ENCODE data around the gene MBOAT1.

The MBOAT1 gene

GRCh38 chr6:20233007-20233730 is 20.9 kb upstream of the MBOAT1 start:
- DNase-seq, result no peak

DNA sequence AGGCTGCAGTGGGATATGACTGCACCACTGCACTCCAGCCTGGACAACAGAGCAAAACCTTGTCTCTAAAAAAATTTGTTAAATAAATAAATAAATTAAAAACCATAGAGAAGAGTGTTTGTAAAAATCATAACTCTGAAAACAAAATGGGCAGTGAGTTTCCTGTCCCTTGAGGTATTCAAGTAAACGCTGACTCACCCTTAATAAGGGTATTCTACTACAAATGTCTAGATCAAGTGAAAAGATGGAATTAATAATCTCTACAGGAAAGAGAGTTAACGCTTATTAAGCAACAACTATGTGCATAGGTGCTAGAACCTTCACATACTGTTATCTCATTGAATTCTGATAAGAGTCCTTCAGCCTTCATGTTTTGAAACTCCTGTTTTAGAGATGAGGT is 19.9 kb upstream of the MBOAT1 start:
- no peak for DNase-seq

- no peak for DNase-seq
Measured at GRCh38 chr6:20230401-20231119, 18.3 kb upstream of the MBOAT1 start.

- no peak for DNase-seq
Measured at GRCh38 chr6:20229881-20230280, 17.6 kb upstream of the MBOAT1 start.

DNA sequence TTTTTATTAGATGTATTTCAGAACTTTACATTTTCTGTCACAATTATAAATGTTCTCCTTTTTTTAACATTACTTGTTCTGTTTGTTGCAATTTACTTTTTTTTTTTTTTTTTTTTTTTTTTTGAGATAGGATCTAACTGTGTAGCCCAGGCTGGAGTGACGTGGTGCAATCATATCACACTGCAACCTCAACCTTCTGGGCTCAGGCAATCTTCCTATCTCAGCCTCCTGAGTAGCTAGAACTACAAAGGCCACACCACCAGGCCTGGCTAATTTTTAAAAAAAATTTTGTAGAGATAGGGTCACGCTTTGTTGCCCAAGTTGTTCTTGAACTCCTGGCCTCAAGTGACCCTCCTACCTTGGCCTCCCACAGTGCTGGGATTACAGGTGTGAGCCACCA is 15.1 kb upstream of the MBOAT1 start:
- no peak for DNase-seq

DNA sequence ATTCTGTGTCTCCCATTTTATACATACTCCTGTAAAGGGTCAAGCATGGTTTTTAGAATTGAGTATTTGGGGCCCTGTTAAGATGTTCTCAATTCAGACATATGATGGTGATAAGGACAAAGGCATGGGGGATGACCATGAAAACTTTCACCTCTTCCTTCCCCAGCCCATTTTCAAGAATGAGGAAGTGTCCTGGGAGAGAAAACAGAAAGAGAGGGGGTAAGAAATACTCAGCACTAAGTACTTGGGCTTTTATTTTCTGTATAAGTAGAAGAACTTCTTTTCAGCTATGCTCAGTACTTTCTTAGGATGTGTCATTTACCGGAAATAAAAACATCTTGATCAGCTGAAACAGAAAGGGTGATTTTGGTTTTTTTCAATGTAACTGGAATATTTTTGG is 10.9 kb upstream of the MBOAT1 start:
- no peak for DNase-seq

DNA sequence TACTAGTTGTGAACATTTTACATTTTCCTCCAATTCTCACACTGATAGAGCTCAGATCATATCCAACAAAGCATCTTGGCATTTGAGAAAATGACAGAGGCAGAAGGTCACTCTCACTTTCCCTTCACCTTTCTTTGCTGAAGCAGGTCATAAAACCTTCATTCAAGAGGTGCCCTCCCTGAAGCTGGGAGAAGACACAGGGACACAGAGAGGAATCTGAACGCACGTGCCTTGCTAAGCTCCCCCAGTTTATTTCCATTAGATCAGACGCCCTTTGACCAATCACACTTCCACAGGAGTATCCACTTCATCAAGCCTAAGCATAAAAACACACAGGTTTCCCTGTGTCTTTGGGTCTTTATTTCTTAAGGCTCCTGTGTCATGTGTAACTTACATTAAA is 9.2 kb upstream of the MBOAT1 start:
- DNase-seq, result no peak

DNA sequence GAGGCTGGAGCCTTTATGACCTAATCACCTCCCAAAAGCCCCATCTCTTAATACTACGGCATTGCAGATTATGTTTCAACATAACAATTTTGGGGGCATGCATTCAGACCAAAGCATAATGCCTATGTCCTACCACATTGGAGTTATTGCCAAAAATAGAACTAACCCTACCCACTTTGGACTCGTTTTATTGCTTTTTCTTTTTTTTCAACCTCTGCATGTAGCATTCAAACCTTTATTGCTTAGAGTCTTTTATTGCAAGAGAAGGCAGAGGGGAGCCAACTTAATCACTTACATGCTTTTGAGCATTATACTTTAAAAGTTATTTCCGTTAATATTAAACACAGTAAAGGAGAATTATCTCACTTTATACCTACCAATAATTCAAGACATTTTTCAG is 8.1 kb upstream of the MBOAT1 start:
- no peak for DNase-seq

DNA sequence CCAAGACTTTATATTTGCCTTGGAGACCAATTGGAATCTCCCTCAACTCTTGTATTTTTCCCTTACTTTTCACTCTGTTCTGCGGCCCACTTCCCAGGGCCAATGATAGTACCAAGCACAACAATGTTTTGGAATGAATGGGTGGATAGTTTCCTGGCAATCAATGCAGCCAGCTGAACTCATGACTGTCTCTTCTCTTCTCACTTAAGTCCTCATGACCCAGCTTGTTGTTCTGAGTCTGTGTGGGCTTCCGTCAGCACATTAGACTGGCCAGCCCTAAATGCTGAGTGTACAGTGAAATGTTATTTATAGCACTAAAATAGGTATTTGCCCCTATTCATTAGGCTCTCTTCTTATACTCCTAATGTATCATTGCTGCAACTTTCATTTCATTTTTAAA is 5.6 kb upstream of the MBOAT1 start:
- DNase-seq, result no peak

GRCh38 chr6:20217324-20217855 is 5.1 kb upstream of the MBOAT1 start:
- no peak for DNase-seq

- DNase-seq, result no peak
Measured at GRCh38 chr6:20215310-20215709, 3.0 kb upstream of the MBOAT1 start.

- no peak for DNase-seq
Measured at GRCh38 chr6:20213271-20213798, 1.1 kb upstream of the MBOAT1 start.

- DNase-seq, result no peak
Measured at GRCh38 chr6:20211941-20212391, 303 bp downstream of the MBOAT1 start.

DNA sequence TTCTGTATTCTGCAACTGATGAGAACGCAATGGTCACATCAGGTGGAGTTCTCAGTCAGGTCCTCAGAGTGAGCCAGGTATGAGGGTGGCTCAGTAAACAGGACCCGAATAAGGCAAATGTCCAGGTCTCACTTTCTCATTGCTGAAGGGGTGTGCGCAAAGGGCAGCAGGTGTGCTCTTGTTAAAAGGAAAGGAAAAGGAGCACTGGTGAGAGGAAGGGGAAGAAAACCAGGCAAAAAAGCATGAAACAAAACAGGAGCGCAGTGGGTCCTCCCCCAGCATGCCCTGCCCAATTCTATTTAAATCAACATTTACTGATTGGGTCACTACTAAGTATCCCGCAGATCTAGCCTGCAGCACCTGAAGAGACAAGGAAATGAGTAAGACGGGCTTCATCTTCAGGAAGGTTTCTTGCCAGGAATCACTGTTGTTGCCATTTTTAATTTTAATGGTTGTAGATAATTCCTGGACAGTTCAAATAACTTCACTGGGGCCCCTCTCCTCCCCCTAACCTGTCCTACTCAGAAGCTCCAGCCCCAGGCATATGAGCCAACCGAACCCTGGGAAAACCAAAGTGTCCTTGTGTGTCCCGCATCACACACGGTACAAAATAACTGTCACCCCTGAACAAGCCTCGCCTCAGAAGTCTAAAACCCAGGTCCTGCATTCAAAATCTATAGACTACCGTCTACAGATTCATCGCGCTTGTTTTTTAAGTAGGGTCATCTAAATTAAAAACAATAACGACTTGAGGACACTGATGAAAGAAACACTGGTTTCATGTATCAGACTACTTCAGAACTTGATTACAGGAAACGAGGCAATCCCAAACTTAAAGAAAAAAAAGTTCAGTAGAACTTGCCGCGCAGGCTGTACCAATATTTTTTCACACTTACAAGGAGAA is 980 bp downstream of the MBOAT1 start:
- DNase-seq, result no peak

DNA sequence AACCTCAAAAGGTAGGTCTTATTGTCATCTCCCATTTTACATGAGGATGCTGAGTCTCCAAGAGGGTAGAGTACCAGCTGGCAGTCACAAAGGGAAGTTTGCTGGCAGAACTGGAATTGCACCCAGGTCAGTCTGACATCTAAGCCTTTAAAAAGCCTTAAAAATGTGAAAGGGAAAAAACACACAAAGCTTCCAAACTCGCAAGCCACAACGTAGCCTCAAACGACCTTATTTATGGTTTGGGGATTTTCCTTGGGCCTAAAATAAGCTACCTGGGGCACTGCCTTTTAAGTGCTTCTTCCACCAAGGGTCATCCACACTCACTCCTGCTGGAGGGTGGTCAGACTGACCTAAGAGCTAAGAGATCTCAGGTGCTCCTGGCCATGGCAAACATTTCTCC is 2.1 kb downstream of the MBOAT1 start:
- DNase-seq, result no peak

- DNase-seq, result no peak
Measured at GRCh38 chr6:20208687-20209378, 3.4 kb downstream of the MBOAT1 start.

GRCh38 chr6:20207088-20207418 is 5.2 kb downstream of the MBOAT1 start:
- no peak for DNase-seq

DNA sequence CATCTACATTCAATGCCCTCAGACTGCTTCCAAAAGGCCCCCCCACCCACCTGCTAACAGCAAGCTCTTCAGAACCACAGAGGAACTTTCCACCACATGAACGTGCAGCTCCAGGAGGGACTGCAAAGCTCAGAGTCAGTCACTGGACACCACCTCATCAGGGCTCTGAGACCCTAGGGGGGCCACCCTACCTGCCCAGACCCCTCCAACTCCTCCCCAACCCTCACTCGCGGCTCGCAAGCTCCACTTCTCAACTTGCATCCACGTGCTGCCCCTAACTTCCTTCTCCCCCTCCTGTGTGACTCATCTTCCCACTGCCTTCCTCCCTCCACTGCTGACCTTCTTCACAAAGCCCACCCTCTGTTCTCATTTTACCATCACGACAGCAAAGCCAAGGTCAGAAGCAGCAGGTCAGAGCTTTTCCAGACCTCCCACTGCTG is 6.5 kb downstream of the MBOAT1 start:
- DNase-seq, result no peak

DNA sequence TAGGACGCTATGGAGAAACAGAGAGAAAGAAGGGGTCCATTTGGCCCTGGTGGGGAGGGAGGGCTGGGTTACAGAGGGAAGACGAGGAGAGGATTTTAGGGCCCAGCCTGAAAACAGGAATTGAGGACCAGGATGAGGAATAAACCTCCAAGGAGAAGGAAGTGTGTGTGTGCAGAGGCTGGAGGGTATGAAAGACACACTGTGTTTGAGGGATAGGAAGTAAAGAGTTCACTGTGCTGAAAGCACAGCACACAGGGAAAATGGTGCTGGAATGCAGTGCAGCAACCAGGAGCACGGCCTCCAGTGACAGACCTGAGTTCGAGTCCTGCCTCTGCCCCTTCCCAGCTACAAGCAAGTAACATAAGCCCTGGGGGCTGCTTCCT is 7.8 kb downstream of the MBOAT1 start:
- no peak for DNase-seq

GRCh38 chr6:20203561-20204511 is 8.4 kb downstream of the MBOAT1 start:
- no peak for DNase-seq

- DNase-seq, result no peak
Measured at GRCh38 chr6:20202699-20203302, 9.5 kb downstream of the MBOAT1 start.

Data from stimulated activated CD4-positive, alpha-beta T cell treated with anti-CD3 and anti-CD28 coated beads, Interleukin-12 subunit alpha, Interleukin-12 subunit beta, amount 100 ng/mL, for 4 hours (primary cell).